ENCODE data around the gene CUTC.
A peak's percentile ranks its signal among the peaks of the same experiment; 100 is the strongest.

CUTC gene

GRCh38 chr10:99787782-99788445, 55.9 kb downstream of the CUTC start:
- no peak overlapping the region for H3K4me3 ChIP-seq (ENCODE audit: low read length)
- no peak for DNase-seq (ENCODE audit: low read depth)
- no peak for TF ChIP-seq CTCF (IDR thresholded peaks at IDR 0.05; ENCODE audit: insufficient read depth, low read depth, low read length, missing control alignments)

GRCh38 chr10:99788598-99789256, 56.7 kb downstream of the CUTC start:
- H3K4me3 ChIP-seq (ENCODE audit: low read length) = no peak overlapping the region
- DNase-seq (ENCODE audit: low read depth) = peak; percentile 21
- TF ChIP-seq CTCF (IDR thresholded peaks at IDR 0.05; ENCODE audit: insufficient read depth, low read depth, low read length, missing control alignments) = no peak

- DNase-seq (ENCODE audit: low read depth) = no peak
- TF ChIP-seq CTCF (IDR thresholded peaks at IDR 0.05; ENCODE audit: insufficient read depth, low read depth, low read length, missing control alignments) = no peak
- no peak overlapping the region for H3K4me3 ChIP-seq (ENCODE audit: low read length)
Observed at GRCh38 chr10:99791831-99792230, 59.8 kb downstream of the CUTC start.

- no peak for TF ChIP-seq CTCF (IDR thresholded peaks at IDR 0.05; ENCODE audit: insufficient read depth, low read depth, low read length, missing control alignments)
- no peak for DNase-seq (ENCODE audit: low read depth)
- no peak overlapping the region for H3K4me3 ChIP-seq (ENCODE audit: low read length)
Observed at GRCh38 chr10:99793819-99794218, 61.8 kb downstream of the CUTC start.

- no peak for TF ChIP-seq CTCF (IDR thresholded peaks at IDR 0.05; ENCODE audit: insufficient read depth, low read depth, low read length, missing control alignments)
- H3K4me3 ChIP-seq (ENCODE audit: low read length) = no peak overlapping the region
- DNase-seq (ENCODE audit: low read depth) = no peak
Observed at GRCh38 chr10:99796928-99797327, 64.9 kb downstream of the CUTC start.

- no peak overlapping the region for H3K4me3 ChIP-seq (ENCODE audit: low read length)
- no peak for TF ChIP-seq CTCF (IDR thresholded peaks at IDR 0.05; ENCODE audit: insufficient read depth, low read depth, low read length, missing control alignments)
- no peak for DNase-seq (ENCODE audit: low read depth)
Observed at GRCh38 chr10:99798031-99798430, 66.0 kb downstream of the CUTC start.

GRCh38 chr10:99798920-99799319, 66.9 kb downstream of the CUTC start:
- no peak for DNase-seq (ENCODE audit: low read depth)
- no peak for TF ChIP-seq CTCF (IDR thresholded peaks at IDR 0.05; ENCODE audit: insufficient read depth, low read depth, low read length, missing control alignments)
- no peak overlapping the region for H3K4me3 ChIP-seq (ENCODE audit: low read length)

Data from epithelial cell of esophagus (primary cell).